PC-9 (cell line): ENCODE data around the gene PLXNA3. TPM values are rescaled to one million over a fixed set of nuclear protein-coding genes. Genes with fewer than 3 reads are reported as not detected.

Experiments
- BruUV-seq: library from RNA; stranded (reverse); fragments of 400-500 nt; replicated peaks from 2 replicates; lab custom pipeline; 2021; lab: Mats Ljungman, UMichigan
- CTCF ChIA-PET: fragments of 300-600 bp; sonication (Branson Sonifier 250); formaldehyde crosslinking; loops from one replicate; lab custom pipeline; 2022; ENCODE audit warnings: antibody characterized with exemption; lab: Charles Lee
- POLR2A ChIA-PET: fragments of 300-600 bp; sonication (Branson Sonifier 250); formaldehyde crosslinking; loops from one replicate; lab custom pipeline; 2022; ENCODE audit warnings: antibody characterized with exemption; ENCODE audit not compliant: unreplicated experiment; lab: Charles Lee
- DNase-seq, 2 experiments: peaks; one replicate each; pipeline versions ENCODE4 v3.0.0 to v3.0.0-alpha.2; 2015 to 2022; ENCODE audit warnings: mixed read lengths in 1 of 2
- H2AFZ ChIP-seq: fragments of 200-600 bp; sonication (generic); 2 replicates; pipeline ENCODE4 v1.8.1; 2017; ENCODE audit warnings: antibody characterized with exemption
- H3F3A ChIP-seq: fragments of 200-600 bp; sonication (generic); 2 replicates; pipeline ENCODE4 v1.8.1; 2017; ENCODE audit warnings: antibody characterized with exemption, mild to moderate bottlenecking, low read depth; ENCODE audit not compliant: insufficient read depth
- H3K27ac ChIP-seq: fragments of 200-600 bp; sonication (generic); 2 replicates; pipeline ENCODE4 v1.6.1; 2016; ENCODE audit warnings: mixed run types
- H3K27me3 ChIP-seq: fragments of 200-600 bp; sonication (generic); 2 replicates; pipeline ENCODE4 v1.6.1; 2016; ENCODE audit warnings: low read depth, mixed run types; ENCODE audit not compliant: insufficient read depth
- H3K36me3 ChIP-seq: fragments of 200-600 bp; sonication (generic); 2 replicates; pipeline ENCODE4 v1.6.1; 2016; ENCODE audit warnings: low read depth, mixed run types
- H3K4me1 ChIP-seq: fragments of 200-600 bp; sonication (generic); replicated peaks from 2 replicates; pipeline ENCODE4 v1.6.1; 2016; ENCODE audit warnings: mixed run types; ENCODE audit not compliant: insufficient read depth
- H3K4me2 ChIP-seq: fragments of 200-600 bp; sonication (generic); 2 replicates; pipeline ENCODE4 v1.6.1; 2017; ENCODE audit warnings: mixed run types
- H3K4me3 ChIP-seq: fragments of 200-600 bp; sonication (generic); 2 replicates; pipeline ENCODE4 v1.6.1; 2016; ENCODE audit warnings: mixed run types
- H3K79me2 ChIP-seq: fragments of 200-600 bp; sonication (generic); 2 replicates; pipeline ENCODE4 v1.6.1; 2017; ENCODE audit warnings: low read depth, mixed run types
- H3K9me2 ChIP-seq: fragments of 200-600 bp; sonication (generic); 2 replicates; pipeline ENCODE4 v1.8.1; 2017; ENCODE audit warnings: mild to moderate bottlenecking; ENCODE audit not compliant: insufficient read depth
- H3K9me3 ChIP-seq: fragments of 200-600 bp; sonication (generic); 2 replicates; pipeline ENCODE4 v1.8.1; 2016; ENCODE audit warnings: low read depth; ENCODE audit not compliant: insufficient read depth
- H4K20me1 ChIP-seq: fragments of 200-600 bp; sonication (generic); 2 replicates; pipeline ENCODE4 v1.8.1; 2017; ENCODE audit not compliant: insufficient read depth
- CTCF ChIP-seq: fragments of 200-600 bp; sonication (generic); conservative IDR thresholded peaks from 2 replicates; pipeline ENCODE4 v1.6.1; 2017; ENCODE audit warnings: mixed run types, antibody characterized with exemption, mild to moderate bottlenecking, moderate library complexity
- EZH2 ChIP-seq: fragments of 200-600 bp; sonication (generic); IDR thresholded peaks from 2 replicates; pipeline ENCODE4 v1.8.0; 2017; ENCODE audit warnings: antibody characterized with exemption, low read depth
- intact Hi-C: fragments of 100-400 bp; cut with micrococcal nuclease; formaldehyde crosslinking; loops from one replicate; pipeline ENCODE4 v1.10.0; 2022; ENCODE audit not compliant: unreplicated experiment
- total RNA-seq: library from RNA; stranded (reverse); gene quantifications from 2 replicates; pipeline ENCODE4 v1.2.3, GENCODE V29; 2021

PLXNA3 gene
- total RNA-seq, 1 experiment from 2014 or later, result 124 TPM

GRCh38 chrX:154519389-154519788, 61.3 kb downstream of the PLXNA3 start:
- Histone ChIP-seq H3K36me3 (no peaks in the 10 kb centered on the region), H3K4me1 (no peaks in the 10 kb centered on the region), H3K9me2 (no peaks in the 10 kb centered on the region), H3K4me2 (no peak overlapping the region), H3K79me2 (no peaks in the 10 kb centered on the region), H3F3A (no peaks in the 10 kb centered on the region), H3K27me3 (no peaks in the 10 kb centered on the region), H3K27ac (no peak overlapping the region), H3K4me3 (no peak overlapping the region), H3K9me3 (no peaks in the 10 kb centered on the region), H2AFZ (no peak overlapping the region), H4K20me1 (no peaks in the 10 kb centered on the region)
- no TSS peak for BruUV-seq
- ChIA-PET POLR2A (interaction anchor here (0.7 to 0.8 kb wide), 2 partner anchors 507 to 1578 kb away, joined by 3 to 5 read pairs; partner anchors contain the start of gene FUNDC2), CTCF (no interaction called here)
- DNase-seq, result no peak
- intact Hi-C loops, result no loop called here
- no peak for TF ChIP-seq CTCF
- TF ChIP-seq EZH2, result no peak

GRCh38 chrX:154525606-154526490, 67.8 kb downstream of the PLXNA3 start:
- H3F3A ChIP-seq, result peaks cover 39% of the 10 kb centered on the region
- no peaks in the 10 kb centered on the region for H3K9me2 ChIP-seq
- BruUV-seq, result no TSS peak
- no peaks in the 10 kb centered on the region for H3K9me3 ChIP-seq
- no peak overlapping the region for H3K27ac ChIP-seq
- intact Hi-C loops, result loop anchor here (2.0 kb wide), 1 partner anchor 47 kb away; the partner anchor contains the start of gene LAGE3
- H2AFZ ChIP-seq, result no peak overlapping the region
- H3K4me2 ChIP-seq, result peak overlapping the region; percentile 65
- ChIA-PET CTCF (interaction anchor here (0.6 kb wide), 1 partner anchor 155 kb away, joined by 20 read pairs; no protein-coding TSS in a partner anchor), POLR2A (interaction anchor here (0.9 to 1.0 kb wide), 2 partner anchors 10 to 36 kb away, joined by 5 to 7 read pairs; partner anchors contain the start of genes FAM3A and SLC10A3)
- TF ChIP-seq EZH2, result no peak
- no peak for TF ChIP-seq CTCF
- H3K36me3 ChIP-seq, result no peaks in the 10 kb centered on the region
- H3K79me2 ChIP-seq, result no peaks in the 10 kb centered on the region
- DNase-seq, result peak in 1 of 2 experiments; percentile 62
- peaks cover 25% of the 10 kb centered on the region for H3K4me1 ChIP-seq
- no peaks in the 10 kb centered on the region for H4K20me1 ChIP-seq
- no peak overlapping the region for H3K4me3 ChIP-seq
- no peaks in the 10 kb centered on the region for H3K27me3 ChIP-seq

DNA sequence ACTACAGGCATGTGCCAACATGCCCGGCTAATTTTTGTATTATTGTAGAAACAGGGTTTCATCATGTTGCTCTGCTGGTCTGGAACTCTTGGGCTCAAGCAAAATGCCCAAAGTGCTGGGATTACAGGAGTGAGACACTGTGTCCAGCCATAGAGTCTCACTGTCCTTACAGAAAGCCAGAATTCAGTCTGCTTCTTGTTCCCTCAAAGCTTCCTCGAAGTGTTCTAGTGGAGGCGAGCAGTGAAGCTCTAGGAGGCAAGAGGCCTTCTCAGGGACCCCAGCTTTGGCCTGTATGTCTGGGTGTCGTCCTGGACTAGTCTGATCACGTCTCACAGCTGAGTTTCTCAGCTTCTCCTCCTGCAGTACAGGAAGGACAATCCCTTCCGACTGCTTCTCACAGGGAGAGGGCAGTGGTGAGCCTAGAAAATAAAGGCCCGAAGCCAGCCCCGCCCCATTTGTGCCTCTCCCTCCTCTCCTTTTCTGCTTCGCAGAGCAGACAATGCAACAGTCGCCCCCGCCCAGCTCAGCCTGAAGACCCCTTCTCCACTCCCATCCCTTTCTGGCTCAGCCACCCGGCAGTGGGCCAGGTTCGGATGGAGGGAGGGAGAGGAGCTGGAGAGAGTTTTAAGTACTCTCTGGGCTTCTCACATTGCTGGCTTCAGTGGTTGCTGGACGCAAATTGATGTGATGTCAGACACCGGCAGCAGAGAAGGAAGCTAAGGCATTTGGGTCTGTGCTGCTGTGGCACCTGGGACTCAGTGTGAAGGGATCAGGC, 69.0 kb downstream of the PLXNA3 start:
- peak overlapping the region; percentile 52 for H3K27ac ChIP-seq
- no peaks in the 10 kb centered on the region for H3K79me2 ChIP-seq
- H3K9me2 ChIP-seq, result no peaks in the 10 kb centered on the region
- H2AFZ ChIP-seq, result no peak overlapping the region
- TF ChIP-seq EZH2 (no peak), CTCF (peak; percentile 61)
- peak overlapping the region; percentile 68 for H3K4me2 ChIP-seq
- peak; percentile 63 to 83 for DNase-seq
- no peaks in the 10 kb centered on the region for H3K36me3 ChIP-seq
- no peak overlapping the region; the same call in 1 of the 2 replicates for H3K4me3 ChIP-seq
- no TSS peak for BruUV-seq
- ChIA-PET CTCF (interaction anchor here (0.7 kb wide), 1 partner anchor 153 kb away, joined by 3 read pairs; no protein-coding TSS in a partner anchor), POLR2A (interaction anchor here (0.6 to 1.3 kb wide), 7 partner anchors 11 to 156 kb away, joined by 4 to 27 read pairs (median 6); partner anchors contain the start of genes FAM3A and SLC10A3)
- no peaks in the 10 kb centered on the region for H4K20me1 ChIP-seq
- H3K27me3 ChIP-seq, result no peaks in the 10 kb centered on the region
- peaks cover 25% of the 10 kb centered on the region for H3K4me1 ChIP-seq
- no peaks in the 10 kb centered on the region for H3K9me3 ChIP-seq
- intact Hi-C loops, result loop anchor here (2.0 kb wide), 1 partner anchor 48 kb away; the partner anchor contains the start of gene LAGE3
- H3F3A ChIP-seq, result peaks cover 43% of the 10 kb centered on the region
